SW 1271 (cell line): ENCODE measurements around the gene ZMYND19.
"Not testable (repeated sequence)": the region's sequence is repeated elsewhere in the genome, so short reads cannot be mapped to it uniquely, and the experiment has no call there.

Experiments
- DNase-seq, 2 experiments: peaks; one replicate each; lab custom pipeline; 2025; lab: John Stamatoyannopoulos, UW

Gene ZMYND19

GRCh38 chr9:137590469-137591383, at the start of gene ZMYND19:
ZMYND19 (minus strand) TSS chr9:137590512; CDS start chr9:137590263, 249 bp downstream.
- DNase-seq, result peak; percentile 46 to 78

- no peak for DNase-seq
Measured at GRCh38 chr9:137639303-137640051, 49.2 kb upstream of the ZMYND19 start.

GRCh38 chr9:137638680-137639079, 48.4 kb upstream of the ZMYND19 start:
- no peak for DNase-seq

- no peak for DNase-seq
Measured at GRCh38 chr9:137634016-137634415, 43.7 kb upstream of the ZMYND19 start.

GRCh38 chr9:137632230-137633161, 42.2 kb upstream of the ZMYND19 start:
- DNase-seq, result no peak

GRCh38 chr9:137631345-137632229, 41.3 kb upstream of the ZMYND19 start:
- no peak for DNase-seq

GRCh38 chr9:137630679-137631078, 40.4 kb upstream of the ZMYND19 start:
- DNase-seq, result no peak

- DNase-seq, result no peak
Measured at GRCh38 chr9:137630126-137630525, 39.8 kb upstream of the ZMYND19 start.

- DNase-seq, result not testable (repeated sequence)
Measured at GRCh38 chr9:137627406-137627805, 37.1 kb upstream of the ZMYND19 start.

- no peak for DNase-seq
Measured at GRCh38 chr9:137626464-137626863, 36.2 kb upstream of the ZMYND19 start.

GRCh38 chr9:137622211-137622610, 31.9 kb upstream of the ZMYND19 start:
- not testable (repeated sequence) for DNase-seq

GRCh38 chr9:137621131-137621757, 30.9 kb upstream of the ZMYND19 start:
- DNase-seq, result peak in 1 of 2 experiments; percentile 43

- DNase-seq, result no peak
Measured at GRCh38 chr9:137620581-137620980, 30.3 kb upstream of the ZMYND19 start.

- no peak for DNase-seq
Measured at GRCh38 chr9:137620048-137620405, 29.7 kb upstream of the ZMYND19 start.

GRCh38 chr9:137619240-137620047, 29.1 kb upstream of the ZMYND19 start:
- DNase-seq, result peak in 1 of 2 experiments; percentile 39

GRCh38 chr9:137618105-137619067, 28.1 kb upstream of the ZMYND19 start, which contains the start of gene EHMT1:
EHMT1 (plus strand) TSS chr9:137619005; CDS start chr9:137619029, 24 bp downstream.
- peak; percentile 82 to 84 for DNase-seq

- no peak for DNase-seq
Measured at GRCh38 chr9:137615387-137615871, 25.1 kb upstream of the ZMYND19 start.
